ENCODE results near the gene UBE2R2.
"Not testable (repeated sequence)": the region's sequence is repeated elsewhere in the genome, so short reads cannot be mapped to it uniquely, and the experiment has no call there.

UBE2R2 gene

DNA sequence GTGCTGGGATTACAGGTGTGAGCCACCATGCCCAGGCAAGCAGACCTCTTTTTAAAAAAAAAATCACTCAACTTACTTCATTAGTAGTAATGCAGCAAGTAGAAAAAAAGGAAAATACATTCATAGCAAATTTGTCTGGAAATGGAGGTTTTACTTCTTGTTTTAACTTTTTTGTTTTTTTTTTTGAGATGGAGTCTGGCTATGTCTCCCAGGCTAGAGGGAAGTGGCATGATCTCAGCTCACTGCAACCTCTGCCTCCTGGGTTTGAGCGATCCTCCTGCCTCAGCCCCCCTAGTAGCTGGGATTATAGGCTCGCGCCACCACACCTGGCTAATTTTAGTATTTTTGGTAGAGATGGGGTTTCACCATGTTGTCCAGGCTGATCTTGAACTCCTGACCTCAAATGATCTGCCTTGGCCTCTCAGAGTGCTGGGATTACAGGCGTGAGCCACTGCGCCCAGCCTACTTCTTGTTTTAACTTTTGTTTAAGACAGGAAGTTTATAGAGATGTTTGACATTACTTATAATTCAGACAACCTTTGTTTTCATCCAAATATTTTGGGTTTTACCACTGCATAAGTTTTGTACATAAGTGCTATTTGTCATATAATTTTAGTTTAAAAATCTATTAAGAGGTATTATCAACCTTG lies 26.5 kb downstream of the UBE2R2 start:
- no peak for DNase-seq

DNA sequence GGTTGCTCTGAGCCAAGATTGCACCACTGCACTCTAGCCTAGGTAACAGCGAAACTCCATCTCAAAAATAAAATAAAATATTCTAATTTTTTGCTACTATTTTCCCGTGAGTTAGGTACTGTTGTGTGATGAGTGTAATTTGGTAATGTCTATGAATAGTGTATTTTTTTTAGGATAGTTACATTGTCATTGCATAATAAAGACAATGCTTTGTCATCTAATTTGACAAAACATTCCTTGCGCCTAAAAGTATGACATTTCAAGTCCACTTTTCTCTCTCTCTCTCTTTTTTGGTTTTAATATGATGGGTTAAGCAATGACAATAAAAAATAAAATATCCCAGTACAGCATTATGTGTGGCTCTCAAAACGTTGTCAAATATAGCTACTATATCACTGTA lies 29.3 kb downstream of the UBE2R2 start:
- DNase-seq: no peak

DNA sequence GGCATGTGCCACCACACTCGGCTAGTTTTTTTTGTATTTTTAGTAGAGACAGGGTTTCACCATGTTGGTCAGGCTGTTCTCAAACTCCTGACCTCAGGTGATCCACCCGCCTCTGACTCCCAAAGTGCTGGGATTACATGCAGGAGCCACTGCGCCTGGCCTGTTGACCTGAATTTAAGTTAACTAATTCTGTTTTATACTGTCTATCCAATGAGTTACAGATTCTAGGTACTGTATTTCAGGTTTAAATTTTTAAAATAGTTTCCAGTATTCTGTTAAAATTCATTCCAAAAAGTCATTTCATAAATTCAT lies 30.9 kb downstream of the UBE2R2 start:
- not testable (repeated sequence) for DNase-seq

DNA sequence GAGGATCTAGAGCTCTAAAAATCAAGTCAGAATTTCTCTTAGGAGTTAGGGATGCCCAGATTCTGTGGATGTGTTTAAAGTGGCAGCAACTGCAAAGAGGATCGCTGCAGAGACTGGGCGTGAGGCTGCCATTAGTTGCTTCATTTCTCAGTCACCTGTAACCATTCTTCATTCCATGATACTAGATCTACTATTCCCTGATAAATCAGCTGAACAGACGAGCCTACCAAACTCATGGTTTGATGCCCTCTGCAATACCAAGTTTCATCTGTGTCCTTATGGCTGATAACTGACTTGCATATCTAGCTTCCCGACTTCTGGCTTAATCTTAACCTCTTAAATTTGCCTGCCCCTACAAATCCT lies 33.3 kb downstream of the UBE2R2 start:
- no peak for DNase-seq

DNA sequence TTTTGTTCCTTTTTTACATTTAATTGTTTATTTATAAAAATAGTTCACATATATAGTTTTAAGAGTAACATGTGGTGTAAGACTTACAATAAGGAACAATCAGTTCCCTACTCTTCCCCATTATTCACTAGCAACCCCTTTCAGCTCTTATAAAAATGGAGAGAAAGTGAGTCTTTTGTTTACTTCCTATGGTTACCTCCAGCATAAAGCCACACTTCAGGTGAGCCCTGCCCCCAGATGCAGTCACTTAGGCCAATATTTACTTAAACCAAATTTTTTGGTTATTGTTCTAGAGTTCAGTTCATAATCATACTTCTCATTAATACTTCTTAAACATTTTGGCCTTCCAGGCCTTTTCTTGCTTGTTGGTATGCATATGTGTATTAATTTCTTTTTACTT lies 33.7 kb downstream of the UBE2R2 start:
- DNase-seq: no peak

DNA sequence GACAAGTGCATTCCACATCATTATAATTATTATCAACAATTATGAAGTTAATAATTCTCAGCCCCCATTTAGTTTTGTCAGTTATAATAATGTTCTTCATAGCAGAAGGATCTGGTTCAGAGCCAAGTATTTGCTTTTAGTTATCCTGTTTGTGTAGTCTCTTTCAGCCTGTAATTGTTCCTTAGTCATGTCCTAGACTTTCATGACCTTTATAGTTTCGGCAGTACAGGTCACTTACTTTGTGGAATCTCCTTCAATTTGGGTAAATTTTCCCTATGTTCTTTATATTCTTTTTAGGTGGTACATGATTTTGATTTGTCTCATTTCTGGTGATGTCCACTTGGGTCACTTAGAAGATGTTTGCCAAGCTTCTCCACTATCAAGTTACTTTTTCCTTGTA lies 34.3 kb downstream of the UBE2R2 start:
- DNase-seq: no peak

DNA sequence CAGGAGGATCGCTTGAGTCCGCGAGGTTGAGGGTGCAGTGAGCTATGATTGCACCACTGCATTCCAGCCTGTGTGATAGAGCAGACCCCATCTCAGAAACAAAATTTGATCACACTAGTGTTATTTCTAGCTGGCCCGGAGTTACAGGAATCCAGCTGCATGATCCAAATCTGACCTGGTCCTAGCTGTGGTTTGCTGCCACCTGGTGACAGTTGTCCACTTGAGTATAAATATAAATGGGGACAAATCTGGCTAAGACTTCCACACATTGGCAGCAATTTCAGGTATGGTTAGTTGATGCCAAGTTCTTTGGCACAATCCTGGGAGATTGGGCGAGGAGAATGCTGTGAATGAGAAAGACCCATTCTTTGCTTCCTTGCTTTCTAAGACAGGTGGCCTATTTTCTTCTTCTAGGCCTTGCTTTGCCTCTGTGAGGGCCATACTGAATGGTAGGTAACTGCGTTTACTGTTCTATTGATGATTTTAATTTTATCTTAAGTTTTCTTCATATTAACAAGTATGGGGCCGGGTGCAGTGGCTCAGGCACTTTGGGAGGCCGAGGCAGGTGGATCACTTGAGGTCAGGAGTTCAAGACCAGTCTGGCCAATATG lies 35.4 kb downstream of the UBE2R2 start:
- peak; percentile 59 for DNase-seq

DNA sequence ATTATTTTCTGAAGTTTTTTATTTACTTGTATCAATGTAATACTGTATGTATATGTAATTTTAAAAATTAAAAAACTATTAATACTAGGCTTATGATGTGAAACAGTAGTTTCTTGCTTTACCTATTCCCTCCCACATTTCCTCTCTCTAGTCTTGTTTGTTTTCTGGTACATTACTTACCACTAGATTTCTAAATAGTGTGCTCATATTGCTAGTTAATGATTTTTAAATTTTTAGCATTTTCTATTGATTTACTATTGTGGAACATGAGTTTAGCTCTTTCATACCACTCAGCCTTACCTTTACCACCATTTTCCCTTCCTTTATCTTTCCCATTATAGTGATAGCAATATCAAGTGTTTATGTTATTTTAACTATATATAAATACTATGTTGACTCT lies 39.3 kb downstream of the UBE2R2 start:
- DNase-seq: no peak

DNA sequence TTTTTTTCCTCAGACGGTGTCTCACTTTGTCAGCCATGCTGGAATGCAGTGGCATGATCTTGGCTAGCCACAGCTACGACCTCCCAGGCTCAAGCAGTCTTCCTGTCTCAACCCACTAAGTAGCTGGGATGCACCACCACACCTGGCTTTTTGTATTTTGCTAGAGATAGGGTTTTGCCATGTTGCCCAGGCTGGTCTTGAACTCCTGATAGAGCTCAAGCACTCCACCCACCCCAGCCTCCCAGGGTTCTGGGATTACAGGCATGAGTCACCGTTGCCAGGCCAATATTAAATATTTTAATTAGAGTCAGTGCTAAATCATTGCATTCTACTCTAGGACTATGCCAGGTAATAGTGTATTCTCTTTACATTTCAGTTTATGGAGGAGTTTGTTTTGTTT lies 41.5 kb downstream of the UBE2R2 start:
- no peak for DNase-seq

DNA sequence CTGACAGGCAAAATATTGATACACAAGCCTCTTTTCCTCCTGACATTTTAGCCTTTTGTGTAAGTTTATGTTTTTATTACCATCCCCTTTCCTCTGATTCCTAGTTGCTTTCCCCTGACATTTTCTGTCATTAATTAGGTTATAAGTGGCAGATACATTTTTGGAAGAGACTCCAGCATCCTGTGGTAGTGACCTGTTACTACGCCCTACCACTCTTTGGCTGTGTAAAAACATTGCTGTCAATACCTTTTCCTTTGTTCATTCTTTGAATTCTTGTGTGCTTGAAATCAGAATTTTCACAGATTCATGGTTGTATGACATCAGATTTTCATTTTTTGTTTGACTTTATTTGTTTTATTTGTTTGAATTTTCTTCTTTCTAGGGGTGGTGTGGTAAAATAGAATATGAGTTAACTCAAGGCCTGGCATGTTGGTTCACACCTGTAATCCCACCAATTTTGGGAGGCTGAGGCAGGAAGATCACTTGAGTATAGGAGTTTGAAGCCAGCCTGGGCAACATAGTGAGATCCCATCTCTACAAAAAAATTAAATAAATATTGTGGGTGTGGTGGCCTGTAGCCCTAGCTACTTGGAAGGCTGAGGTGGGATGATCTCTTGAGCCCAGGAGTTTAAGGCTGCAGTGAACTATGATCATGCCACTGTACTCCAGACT lies 43.4 kb downstream of the UBE2R2 start:
- DNase-seq: no peak

DNA sequence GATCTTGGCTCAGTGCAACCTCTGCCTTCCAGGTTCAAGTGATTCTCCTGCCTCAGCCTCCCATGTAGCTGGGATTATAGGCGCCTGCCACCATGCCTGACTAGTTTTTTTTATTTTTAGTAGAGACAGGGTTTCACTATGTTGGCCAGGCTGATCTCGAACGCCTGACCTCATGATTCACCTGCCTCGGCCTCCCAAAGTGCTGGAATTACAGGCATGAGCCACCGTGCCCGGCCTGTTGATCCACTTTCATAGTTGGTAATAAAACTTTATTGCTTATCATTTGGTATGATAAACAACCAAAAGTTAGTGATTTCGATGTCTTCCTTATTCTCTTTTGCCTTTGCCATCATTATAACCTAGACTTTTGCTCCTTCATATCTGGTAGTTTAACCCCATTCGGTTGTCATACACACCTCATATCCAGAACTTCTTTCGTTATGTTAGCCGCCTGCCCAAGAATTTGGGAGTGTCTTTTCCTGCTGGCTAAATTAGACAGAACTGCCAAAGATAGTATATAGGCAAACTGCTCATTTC lies 45.0 kb downstream of the UBE2R2 start:
- DNase-seq: no peak

DNA sequence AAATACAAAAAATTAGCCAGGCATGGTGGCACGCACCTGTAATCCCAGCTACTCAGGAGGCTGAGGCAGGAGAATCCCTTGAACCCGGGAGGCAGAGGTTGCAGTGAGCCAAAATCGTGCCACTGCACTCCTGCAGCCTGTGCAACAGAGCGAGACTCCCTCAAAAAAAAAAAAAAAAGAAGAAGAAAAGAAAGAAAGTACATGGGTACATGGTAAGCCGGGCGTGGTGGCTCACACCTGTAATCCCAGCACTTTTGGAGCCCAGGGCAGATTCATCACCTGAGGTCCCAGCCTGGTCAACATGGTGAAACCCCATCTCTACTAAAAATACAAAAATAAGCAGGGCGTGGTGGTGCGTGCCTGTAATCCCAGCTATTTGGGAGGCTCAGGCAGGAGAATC lies 46.1 kb downstream of the UBE2R2 start:
- not testable (repeated sequence) for DNase-seq

DNA sequence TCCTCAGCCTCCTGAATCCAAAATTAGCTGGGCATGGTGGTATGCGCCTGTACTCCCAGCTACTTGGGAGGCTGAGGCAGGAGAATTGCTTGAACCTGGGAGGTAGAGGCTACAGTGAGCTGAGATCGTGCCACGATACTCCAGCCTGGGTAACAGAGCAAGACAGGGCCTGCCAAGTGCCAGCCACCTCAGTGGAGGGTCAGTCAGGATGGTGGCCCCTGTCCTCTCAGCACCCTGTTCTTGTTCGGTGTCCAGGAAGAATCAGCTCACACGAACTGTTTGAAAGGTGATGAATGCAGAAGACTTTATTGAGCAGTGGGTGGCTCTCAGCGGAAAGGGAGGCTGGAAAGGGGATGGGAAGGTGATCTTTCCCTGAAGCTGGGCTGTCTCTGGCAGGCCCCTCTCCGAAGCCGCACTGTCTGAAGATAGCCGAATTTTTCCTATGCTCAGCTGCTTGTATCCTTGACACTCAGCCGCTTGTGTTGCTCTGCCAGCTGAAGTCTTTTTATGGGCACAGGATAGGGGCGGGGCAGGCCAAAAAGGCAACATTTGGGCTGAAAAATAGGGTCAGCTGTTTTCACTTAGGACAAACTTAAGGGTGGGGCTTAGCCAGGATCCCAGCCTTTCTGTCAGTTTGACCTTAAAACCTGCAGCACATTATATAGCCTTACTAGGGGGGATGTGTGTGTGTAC lies 50.9 kb downstream of the UBE2R2 start:
- no peak for DNase-seq

DNA sequence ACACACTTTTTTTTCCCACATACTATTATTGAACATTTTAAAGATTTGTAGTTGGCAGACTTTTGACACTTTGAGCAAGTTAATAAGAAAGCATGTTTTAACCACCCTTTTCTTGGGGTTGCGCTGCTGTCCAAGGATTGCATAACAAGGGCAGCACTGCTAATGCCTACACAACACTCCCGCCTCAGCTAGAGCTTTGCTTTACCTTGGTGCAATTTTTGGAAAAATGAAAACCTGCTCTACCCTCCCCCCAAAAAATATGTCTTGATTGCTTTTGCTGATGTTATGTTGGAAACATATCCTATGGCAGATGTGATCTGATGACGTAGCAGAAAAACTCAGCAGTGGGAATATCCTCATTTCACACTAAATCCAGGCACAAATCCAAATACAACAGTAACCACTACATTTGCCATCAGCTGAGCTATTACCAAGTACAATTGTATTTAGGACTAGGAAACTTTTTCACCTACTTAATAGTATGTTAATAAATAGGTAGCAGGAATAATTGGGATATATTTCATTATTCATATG lies 51.5 kb downstream of the UBE2R2 start:
- DNase-seq: no peak

DNA sequence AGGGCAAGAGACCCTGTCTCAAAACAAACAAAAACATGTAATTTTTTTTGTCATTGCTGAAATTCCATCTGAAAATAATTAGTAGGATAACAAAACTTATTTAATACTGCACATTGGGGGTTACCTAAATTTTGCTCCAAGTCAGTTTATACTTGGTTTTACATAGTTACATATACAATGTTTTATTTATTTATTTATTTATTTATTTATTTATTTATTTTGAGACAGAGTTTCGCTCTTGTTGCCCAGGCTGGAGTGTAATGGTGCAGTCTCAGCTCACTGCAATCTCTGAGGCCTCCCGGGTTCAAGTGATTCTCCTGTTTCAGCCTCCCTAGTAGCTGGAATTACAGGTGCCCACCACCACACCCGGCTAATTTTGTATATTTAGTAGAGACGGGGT lies 52.3 kb downstream of the UBE2R2 start:
- DNase-seq: not testable (repeated sequence)

DNA sequence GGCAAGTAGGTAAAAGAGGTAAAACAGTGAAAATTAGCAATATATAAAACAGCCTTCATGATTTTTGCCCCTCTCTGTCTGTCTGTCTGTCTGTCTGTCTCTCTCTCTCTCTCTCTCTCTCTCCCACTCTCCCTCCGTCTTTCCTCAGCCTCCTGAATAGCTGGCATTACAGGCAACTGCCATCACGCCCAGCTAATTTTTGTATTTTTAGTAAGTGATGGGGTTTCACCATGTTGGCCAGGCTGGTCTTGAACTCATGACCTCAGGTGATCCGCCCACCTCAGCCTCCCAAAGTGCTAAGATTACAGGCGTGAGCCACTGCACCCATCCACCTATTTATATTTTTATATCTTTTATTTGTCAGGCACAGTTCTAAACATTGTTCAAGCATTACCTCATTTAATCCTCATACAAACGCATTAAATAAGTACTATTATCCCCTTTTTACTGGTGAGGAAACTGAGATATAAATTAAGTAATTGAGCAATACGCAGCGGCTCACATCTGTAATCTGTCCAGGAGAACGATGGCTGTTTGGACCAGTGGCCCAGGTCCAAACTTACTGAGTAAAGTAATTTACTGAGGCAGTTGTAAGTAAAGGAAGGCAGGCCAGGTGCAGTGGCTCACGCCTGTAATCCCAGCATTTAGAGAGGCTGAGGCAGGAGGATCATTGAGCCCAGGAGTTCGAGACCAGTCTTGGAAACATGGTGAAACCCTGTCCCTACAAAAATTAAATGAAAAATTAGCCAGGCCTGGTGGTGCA lies 60.9 kb downstream of the UBE2R2 start:
- DNase-seq: no peak

DNA sequence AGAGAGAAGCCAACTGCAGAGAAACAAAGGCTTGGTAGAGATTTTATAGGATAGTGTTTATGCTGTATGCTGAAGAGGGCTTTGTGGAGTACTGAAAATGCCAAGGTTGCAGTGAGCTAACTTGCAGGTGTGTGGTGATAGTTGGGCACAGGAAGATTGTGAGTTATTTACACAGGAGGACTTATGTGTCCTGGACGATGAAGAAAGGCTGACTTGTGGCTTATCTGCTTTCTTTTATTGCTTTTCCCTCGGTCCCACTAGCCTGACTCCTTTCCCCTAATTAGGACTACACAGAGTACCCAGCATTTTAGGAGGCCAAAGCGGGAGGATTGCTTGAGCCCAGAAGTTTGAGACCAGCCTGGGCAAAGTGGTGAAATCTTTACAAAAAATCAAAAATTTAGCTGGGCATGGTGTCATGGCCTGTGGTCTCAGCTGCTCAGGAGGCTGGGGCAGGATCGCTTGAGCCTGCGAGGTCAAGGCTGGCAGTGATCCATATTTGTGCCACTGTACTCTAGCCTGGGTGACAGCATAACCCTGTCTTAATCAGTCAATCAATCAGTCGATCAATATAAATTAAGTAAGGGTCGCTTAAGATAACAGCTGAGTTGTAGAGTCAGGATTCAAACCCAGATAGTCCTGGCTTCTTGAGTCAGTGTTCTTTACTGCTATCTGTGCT lies 61.9 kb downstream of the UBE2R2 start:
- DNase-seq: no peak

DNA sequence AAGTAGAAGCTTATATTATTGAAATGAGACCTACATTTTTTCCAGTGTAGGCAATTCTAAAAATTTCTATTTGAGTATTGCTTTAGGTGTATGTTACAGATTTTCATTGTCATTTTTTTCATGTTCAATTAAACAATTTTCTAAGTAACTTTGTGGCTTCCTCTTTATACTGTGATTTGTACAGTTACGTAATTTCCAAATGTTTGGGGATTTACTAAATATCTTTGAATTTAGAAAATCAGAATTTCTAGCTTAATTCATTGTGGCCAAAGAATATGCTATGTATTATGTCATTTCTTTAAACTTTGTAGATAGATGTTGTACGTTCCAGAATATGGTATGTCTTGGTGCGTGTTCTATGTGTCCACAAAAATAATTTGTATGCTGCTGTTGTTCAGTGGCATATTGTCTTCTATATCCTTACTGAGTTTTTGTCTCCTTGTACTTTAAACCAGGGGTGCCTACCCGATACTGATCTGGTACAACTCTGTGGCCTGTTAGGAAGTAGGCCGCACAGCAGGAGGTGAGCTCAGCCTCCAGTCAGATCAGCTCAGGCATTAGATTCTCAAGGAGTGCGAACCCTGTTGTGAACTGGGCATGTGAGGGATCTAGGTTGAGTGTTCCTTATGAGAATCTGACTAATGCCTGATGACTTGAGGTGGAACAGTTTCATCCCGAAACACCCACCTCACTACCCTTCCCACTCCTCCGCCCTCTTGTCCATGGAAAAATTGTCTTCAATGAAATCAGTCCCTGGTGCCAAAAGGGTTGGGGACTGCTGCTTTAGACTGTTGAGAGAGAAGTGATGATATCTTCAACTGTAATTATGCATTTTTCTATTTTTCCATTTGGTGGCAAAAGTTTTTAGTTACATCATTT lies 63.5 kb downstream of the UBE2R2 start:
- no peak for DNase-seq

DNA sequence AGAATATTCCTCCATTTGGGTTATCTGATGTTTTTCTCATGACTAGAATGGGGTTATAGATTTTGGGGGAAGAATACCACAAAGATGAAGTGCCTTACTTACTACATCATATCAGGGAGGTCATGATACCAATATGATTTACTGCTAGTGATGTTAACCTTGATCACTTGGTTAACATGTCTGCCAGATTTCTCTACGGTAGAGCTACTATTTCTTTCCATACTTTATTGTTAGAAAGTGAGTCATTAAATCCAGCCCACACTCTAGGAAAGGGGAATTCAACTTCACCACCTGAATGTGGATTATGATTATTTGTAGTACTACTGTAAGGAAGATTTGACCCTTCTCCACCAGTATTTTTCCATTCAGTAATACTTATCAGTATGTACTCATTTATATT lies 64.7 kb downstream of the UBE2R2 start:
- DNase-seq: no peak

DNA sequence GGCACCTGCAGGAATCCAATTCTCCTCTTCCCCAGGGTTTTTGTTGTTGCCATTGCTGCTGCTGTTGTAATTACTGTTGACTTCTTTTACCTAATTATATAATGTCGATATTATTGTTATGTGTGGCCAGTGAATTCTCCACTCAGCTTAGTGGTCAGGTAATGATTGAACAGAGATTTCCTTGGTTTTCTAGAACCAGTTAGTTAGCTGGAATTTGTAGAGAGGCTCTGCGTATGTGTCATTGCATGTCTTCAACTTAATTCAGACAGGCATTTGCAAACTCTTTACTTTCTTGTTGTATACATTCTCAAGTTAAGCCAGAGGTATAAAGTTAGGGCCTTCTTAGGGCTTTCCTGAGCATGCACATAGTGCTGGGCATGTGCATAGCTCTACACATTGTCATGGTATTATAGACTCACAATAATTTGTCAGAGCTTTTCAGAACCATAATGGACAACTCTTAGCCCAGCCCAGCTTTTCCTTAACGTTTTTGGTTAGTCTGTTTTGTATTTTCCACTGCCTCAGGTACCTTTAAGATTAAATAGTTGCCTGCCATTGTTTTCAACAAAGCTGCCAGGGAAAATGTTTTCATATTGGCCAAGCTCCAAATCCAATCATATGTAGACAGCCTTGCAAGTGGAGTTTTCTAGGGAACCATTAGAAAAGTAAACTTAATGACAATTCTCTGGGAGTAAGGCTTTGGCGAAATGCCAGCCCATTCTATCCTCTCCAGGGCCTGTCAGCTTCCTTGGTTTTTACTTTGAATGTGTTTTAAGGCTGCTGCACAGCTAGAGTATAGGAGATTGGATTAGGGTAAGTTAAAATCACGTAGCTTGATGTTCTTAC lies 68.1 kb downstream of the UBE2R2 start:
- no peak for DNase-seq

Measured in activated T-cell treated with anti-CD3 and anti-CD28 coated beads, Interleukin-2, amount 50 U/mL, for 1 hour (primary cell).